ENCODE measurements around the gene HOXB6. TPM values are rescaled to one million over a fixed set of nuclear protein-coding genes. Genes with fewer than 3 reads are reported as not detected.

HOXB6 gene
- polyA plus RNA-seq, 1 experiment = not detected

GRCh38 chr17:48552466-48553189 lies 52.2 kb downstream of the HOXB6 start:
- Histone ChIP-seq H3K27me3 (ENCODE audit: control insufficient read depth, insufficient read depth, low read length) (peaks cover 29% of the 10 kb centered on the region), H3K36me3 (ENCODE audit: control insufficient read depth, insufficient read depth, low read length) (no peaks in the 10 kb centered on the region), H3K4me3 (ENCODE audit: low read depth, low read length) (no peak overlapping the region)
- no peak for DNase-seq (ENCODE audit: low read depth)
- CTCF ChIA-PET = no interaction called here
- TF ChIP-seq CTCF (IDR thresholded peaks at IDR 0.05; ENCODE audit: insufficient read depth, low read depth, low read length) = no peak
- POLR2A ChIA-PET = no interaction called here

- H3K27me3 ChIP-seq (ENCODE audit: control insufficient read depth, insufficient read depth, low read length) = peaks cover 24% of the 10 kb centered on the region
- ChIA-PET CTCF (no interaction called here), POLR2A (no interaction called here)
- H3K4me3 ChIP-seq (ENCODE audit: low read depth, low read length) = no peak overlapping the region
- DNase-seq (ENCODE audit: low read depth) = no peak
- no peaks in the 10 kb centered on the region for H3K36me3 ChIP-seq (ENCODE audit: control insufficient read depth, insufficient read depth, low read length)
- TF ChIP-seq CTCF (IDR thresholded peaks at IDR 0.05; ENCODE audit: insufficient read depth, low read depth, low read length) = no peak
Observed at GRCh38 chr17:48551596-48552465, 53.0 kb downstream of the HOXB6 start.

- ChIA-PET CTCF (no interaction called here), POLR2A (no interaction called here)
- DNase-seq (ENCODE audit: low read depth) = no peak
- H3K4me3 ChIP-seq (ENCODE audit: low read depth, low read length) = no peak overlapping the region
- TF ChIP-seq CTCF (IDR thresholded peaks at IDR 0.05; ENCODE audit: insufficient read depth, low read depth, low read length) = no peak
- H3K36me3 ChIP-seq (ENCODE audit: control insufficient read depth, insufficient read depth, low read length) = no peaks in the 10 kb centered on the region
- peaks cover 23% of the 10 kb centered on the region for H3K27me3 ChIP-seq (ENCODE audit: control insufficient read depth, insufficient read depth, low read length)
Observed at GRCh38 chr17:48551214-48551555, 53.6 kb downstream of the HOXB6 start.

GRCh38 chr17:48550502-48551213 lies 54.1 kb downstream of the HOXB6 start:
- TF ChIP-seq CTCF (IDR thresholded peaks at IDR 0.05; ENCODE audit: insufficient read depth, low read depth, low read length) = no peak
- Histone ChIP-seq H3K36me3 (ENCODE audit: control insufficient read depth, insufficient read depth, low read length) (no peaks in the 10 kb centered on the region), H3K4me3 (ENCODE audit: low read depth, low read length) (no peak overlapping the region), H3K27me3 (ENCODE audit: control insufficient read depth, insufficient read depth, low read length) (peaks cover 19% of the 10 kb centered on the region)
- DNase-seq (ENCODE audit: low read depth) = no peak
- ChIA-PET POLR2A (no interaction called here), CTCF (no interaction called here)

GRCh38 chr17:48549914-48550501 lies 54.8 kb downstream of the HOXB6 start:
- ChIA-PET POLR2A (no interaction called here), CTCF (no interaction called here)
- peaks cover 20% of the 10 kb centered on the region for H3K27me3 ChIP-seq (ENCODE audit: control insufficient read depth, insufficient read depth, low read length)
- H3K4me3 ChIP-seq (ENCODE audit: low read depth, low read length) = no peak overlapping the region
- TF ChIP-seq CTCF (IDR thresholded peaks at IDR 0.05; ENCODE audit: insufficient read depth, low read depth, low read length) = no peak
- no peak for DNase-seq (ENCODE audit: low read depth)
- no peaks in the 10 kb centered on the region for H3K36me3 ChIP-seq (ENCODE audit: control insufficient read depth, insufficient read depth, low read length)

Data from BJ (cell line).